Neural progenitor cell (in vitro differentiated cells): ENCODE data around the gene SNX22. TPM values are rescaled to one million over a fixed set of nuclear protein-coding genes. Genes with fewer than 3 reads are reported as not detected.

Experiments used
- DNase-seq: peaks from one replicate; pipeline ENCODE4 v3.0.0-alpha.2; 2016; ENCODE audit warnings: low spot score
- H2AFZ ChIP-seq: fragments of 200-600 bp; sonication (generic); replicated peaks from 2 replicates; pipeline ENCODE4 v1.6.1; 2016; ENCODE audit warnings: antibody characterized with exemption
- H3F3A ChIP-seq: fragments of 200-600 bp; sonication (generic); 2 replicates; pipeline ENCODE4 v1.6.1; 2016; ENCODE audit warnings: antibody characterized with exemption, low read depth
- H3K27ac ChIP-seq: fragments of 200-600 bp; sonication (generic); 2 replicates; pipeline ENCODE4 v1.5.1; 2016; ENCODE audit warnings: mild to moderate bottlenecking
- H3K27me3 ChIP-seq: fragments of 200-600 bp; sonication (generic); 2 replicates; pipeline ENCODE4 v1.6.1; 2016; ENCODE audit warnings: mild to moderate bottlenecking, moderate library complexity
- H3K36me3 ChIP-seq: fragments of 200-600 bp; sonication (generic); 2 replicates; pipeline ENCODE4 v1.5.1; 2016
- H3K4me1 ChIP-seq: fragments of 200-600 bp; sonication (generic); 2 replicates; pipeline ENCODE4 v1.6.1; 2016; ENCODE audit warnings: mixed run types
- H3K4me2 ChIP-seq: fragments of 200-600 bp; sonication (generic); 2 replicates; pipeline ENCODE4 v1.6.1; 2016
- H3K4me3 ChIP-seq: fragments of 200-600 bp; sonication (generic); 2 replicates; pipeline ENCODE4 v1.5.1; 2016
- H3K79me2 ChIP-seq: fragments of 200-600 bp; sonication (generic); 2 replicates; pipeline ENCODE4 v1.6.1; 2016; ENCODE audit warnings: low read depth
- H3K9ac ChIP-seq: fragments of 200-600 bp; sonication (generic); 2 replicates; pipeline ENCODE4 v1.6.1; 2016
- H3K9me3 ChIP-seq: fragments of 200-600 bp; sonication (generic); 2 replicates; pipeline ENCODE4 v1.5.1; 2016; ENCODE audit warnings: low read depth
- H4K20me1 ChIP-seq: fragments of 200-600 bp; sonication (generic); 2 replicates; pipeline ENCODE4 v1.6.1; 2016; ENCODE audit warnings: low read depth
- H3K27ac Mint-ChIP-seq: 3 replicates; pipeline ENCODE4 v1.8.0; 2021; ENCODE audit warnings: mixed read lengths
- H3K27me3 Mint-ChIP-seq: 2 replicates; pipeline ENCODE4 v1.8.0; 2022; ENCODE audit warnings: low read depth, mild to moderate bottlenecking, inconsistent platforms, moderate library complexity, mixed read lengths; ENCODE audit not compliant: insufficient read depth
- H3K36me3 Mint-ChIP-seq: 3 replicates; pipeline ENCODE4 v1.8.0; 2021; ENCODE audit warnings: mixed read lengths
- H3K4me1 Mint-ChIP-seq: 3 replicates; pipeline ENCODE4 v1.8.0; 2021; ENCODE audit warnings: mixed read lengths
- H3K4me3 Mint-ChIP-seq: 3 replicates; pipeline ENCODE4 v1.8.0; 2021; ENCODE audit warnings: mild to moderate bottlenecking, moderate library complexity, mixed read lengths
- H3K9me3 Mint-ChIP-seq: 3 replicates; pipeline ENCODE4 v1.8.0; 2020; ENCODE audit warnings: mixed read lengths
- CTCF ChIP-seq: fragments of 200-600 bp; sonication (generic); IDR thresholded peaks from 2 replicates; pipeline ENCODE4 v1.5.1; 2017; ENCODE audit warnings: antibody characterized with exemption, mild to moderate bottlenecking
- EZH2 ChIP-seq: fragments of 200-600 bp; sonication (generic); IDR thresholded peaks from 2 replicates; pipeline ENCODE4 v1.6.1; 2017; ENCODE audit warnings: antibody characterized with exemption, mild to moderate bottlenecking, moderate library complexity
- EZH2phosphoT487 ChIP-seq: fragments of 200-600 bp; sonication (generic); IDR thresholded peaks from 2 replicates; pipeline ENCODE4 v1.6.1; 2017; ENCODE audit warnings: antibody characterized with exemption
- total RNA-seq: library from RNA; depleted of rRNA; stranded (reverse); fragments of >200 nt; gene quantifications from 2 replicates; pipeline ENCODE4 v1.2.3, GENCODE V29; 2015; ENCODE audit warnings: low replicate concordance

The SNX22 gene
- total RNA-seq, 1 donor from 2014 or later = 4.0 TPM

DNA sequence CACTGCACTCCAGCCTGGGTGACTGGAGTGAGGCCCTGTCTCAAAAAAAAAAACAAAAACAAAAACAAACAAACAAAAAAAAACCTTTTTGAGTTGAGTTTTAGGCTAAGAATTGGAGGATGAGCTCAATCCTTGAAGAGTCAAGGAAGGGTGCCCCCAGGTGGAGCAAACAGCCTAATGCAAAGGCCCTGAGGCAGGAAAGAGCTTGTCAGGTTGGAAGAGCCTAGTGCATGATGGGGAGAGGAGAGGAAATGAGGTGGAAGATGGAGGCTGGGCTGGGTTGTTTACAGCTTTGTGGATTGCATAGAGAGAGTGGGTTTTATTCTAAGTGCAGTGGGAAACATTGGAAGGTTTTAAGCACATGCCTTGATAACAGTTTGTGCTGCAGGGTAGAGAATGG is 2.1 kb upstream of the SNX22 start:
- Mint-ChIP-seq H3K9me3 (no peaks in the 10 kb centered on the region), H3K27ac (no peak overlapping the region), H3K27me3 (peaks cover 17% of the 10 kb centered on the region)

DNA sequence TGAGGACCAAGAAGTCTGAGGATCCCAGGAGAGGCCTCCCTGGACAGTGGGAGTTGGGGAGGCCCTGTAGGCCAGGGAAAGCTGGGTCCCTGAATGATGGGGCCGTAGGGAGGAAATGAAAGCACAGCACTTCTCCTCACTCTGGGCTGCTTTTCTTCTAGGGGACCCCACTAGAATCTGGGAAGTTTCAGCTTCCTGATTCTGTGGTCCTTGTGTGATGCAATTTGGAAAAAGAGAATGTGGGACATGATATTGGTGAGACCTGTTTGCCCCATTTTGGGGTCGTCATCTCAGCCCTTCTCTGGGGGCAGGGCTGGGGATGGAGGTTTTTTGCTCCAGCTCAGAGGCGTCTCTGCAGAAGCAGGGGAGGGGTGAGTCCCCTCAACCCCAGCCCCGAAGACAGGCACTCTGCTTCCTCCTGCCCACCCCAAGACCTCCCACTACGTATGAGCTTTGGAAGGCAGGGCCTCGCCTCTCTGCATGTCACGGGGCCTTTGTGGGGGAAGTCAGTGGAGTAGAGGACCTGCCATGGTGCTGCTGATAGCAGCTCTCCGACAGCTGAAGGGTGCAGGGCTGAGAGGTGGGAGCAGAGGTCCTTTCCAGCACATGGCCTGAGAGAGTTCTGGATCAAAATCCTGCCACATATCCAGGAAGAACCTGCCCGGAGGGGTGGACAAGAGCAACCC is 1.5 kb upstream of the SNX22 start:
- H3K9ac ChIP-seq = no peak overlapping the region
- Mint-ChIP-seq H3K4me1 (peaks cover 7% of the 10 kb centered on the region), H3K36me3 (peaks cover 2% of the 10 kb centered on the region), H3K27me3 (peaks cover 15% of the 10 kb centered on the region), H3K9me3 (no peaks in the 10 kb centered on the region), H3K4me3 (peak overlapping the region; percentile 50), H3K27ac (no peak overlapping the region)
- peaks cover 24% of the 10 kb centered on the region for H3F3A ChIP-seq
- H3K4me1 ChIP-seq = peaks cover 16% of the 10 kb centered on the region
- H3K36me3 ChIP-seq = no peaks in the 10 kb centered on the region
- TF ChIP-seq EZH2phosphoT487 = no peak
- H3K27me3 ChIP-seq = peaks cover 32% of the 10 kb centered on the region
- no peaks in the 10 kb centered on the region for H3K79me2 ChIP-seq
- H4K20me1 ChIP-seq = peaks cover 9% of the 10 kb centered on the region
- no peak for DNase-seq
- H2AFZ ChIP-seq = no peak overlapping the region
- no peak overlapping the region for H3K4me2 ChIP-seq
- H3K27ac ChIP-seq = no peak overlapping the region
- H3K4me3 ChIP-seq = no peak overlapping the region
- no peaks in the 10 kb centered on the region for H3K9me3 ChIP-seq

More for the DNA sequence above, 2.1 kb upstream of the SNX22 start:
- H3K4me2 ChIP-seq = no peak overlapping the region
- peaks cover 23% of the 10 kb centered on the region for H3F3A ChIP-seq
- DNase-seq = no peak
- H3K27ac ChIP-seq = no peak overlapping the region
- no peak overlapping the region for H3K4me3 ChIP-seq
- Mint-ChIP-seq H3K4me3 (peak overlapping the region; percentile 50), H3K4me1 (peaks cover 7% of the 10 kb centered on the region), H3K36me3 (peaks cover under 1% of the 10 kb centered on the region)
- no peaks in the 10 kb centered on the region for H3K9me3 ChIP-seq
- no peak overlapping the region for H2AFZ ChIP-seq
- no peaks in the 10 kb centered on the region for H3K36me3 ChIP-seq
- H3K9ac ChIP-seq = no peak overlapping the region
- H3K27me3 ChIP-seq = peaks cover 32% of the 10 kb centered on the region
- no peaks in the 10 kb centered on the region for H3K79me2 ChIP-seq
- no peak for TF ChIP-seq EZH2
- TF ChIP-seq EZH2phosphoT487 = no peak
- TF ChIP-seq CTCF = peak; percentile 12
- peaks cover 16% of the 10 kb centered on the region for H3K4me1 ChIP-seq
- H4K20me1 ChIP-seq = peaks cover 9% of the 10 kb centered on the region

GRCh38 chr15:64152507-64153387 is 1.2 kb downstream of the SNX22 start:
- Histone ChIP-seq H2AFZ (peak overlapping the region; percentile 92), H3K79me2 (no peaks in the 10 kb centered on the region), H4K20me1 (peaks cover 9% of the 10 kb centered on the region), H3K9me3 (no peaks in the 10 kb centered on the region), H3F3A (peaks cover 13% of the 10 kb centered on the region), H3K4me1 (peaks cover 9% of the 10 kb centered on the region), H3K4me2 (peak overlapping the region; percentile 86), H3K9ac (no peak overlapping the region), H3K27ac (no peak overlapping the region), H3K36me3 (no peaks in the 10 kb centered on the region), H3K27me3 (peaks cover 32% of the 10 kb centered on the region), H3K4me3 (peak overlapping the region; percentile 58)
- peaks cover 9% of the 10 kb centered on the region for H3K36me3 Mint-ChIP-seq
- H3K9me3 Mint-ChIP-seq = no peaks in the 10 kb centered on the region
- H3K4me3 Mint-ChIP-seq = peak overlapping the region; percentile 64
- peaks cover 15% of the 10 kb centered on the region for H3K27me3 Mint-ChIP-seq
- no peak overlapping the region for H3K27ac Mint-ChIP-seq
- no peak for TF ChIP-seq CTCF
- TF ChIP-seq EZH2 = no peak
- no peak for TF ChIP-seq EZH2phosphoT487
- DNase-seq = no peak
- H3K4me1 Mint-ChIP-seq = peaks cover 7% of the 10 kb centered on the region
